Neural progenitor cell (in vitro differentiated cells): ENCODE measurements around the gene DGKE. TPM values are rescaled to one million over a fixed set of nuclear protein-coding genes. Genes with fewer than 3 reads are reported as not detected.
A peak's percentile ranks its signal among the peaks of the same experiment; 100 is the strongest.

Experiments used
- DNase-seq: peaks from one replicate; pipeline ENCODE4 v3.0.0-alpha.2; 2016; ENCODE audit warnings: low spot score
- H2AFZ ChIP-seq: fragments of 200-600 bp; sonication (generic); replicated peaks from 2 replicates; pipeline ENCODE4 v1.6.1; 2016; ENCODE audit warnings: antibody characterized with exemption
- H3F3A ChIP-seq: fragments of 200-600 bp; sonication (generic); 2 replicates; pipeline ENCODE4 v1.6.1; 2016; ENCODE audit warnings: antibody characterized with exemption, low read depth
- H3K27ac ChIP-seq: fragments of 200-600 bp; sonication (generic); 2 replicates; pipeline ENCODE4 v1.5.1; 2016; ENCODE audit warnings: mild to moderate bottlenecking
- H3K27me3 ChIP-seq: fragments of 200-600 bp; sonication (generic); 2 replicates; pipeline ENCODE4 v1.6.1; 2016; ENCODE audit warnings: mild to moderate bottlenecking, moderate library complexity
- H3K36me3 ChIP-seq: fragments of 200-600 bp; sonication (generic); 2 replicates; pipeline ENCODE4 v1.5.1; 2016
- H3K4me1 ChIP-seq: fragments of 200-600 bp; sonication (generic); 2 replicates; pipeline ENCODE4 v1.6.1; 2016; ENCODE audit warnings: mixed run types
- H3K4me2 ChIP-seq: fragments of 200-600 bp; sonication (generic); 2 replicates; pipeline ENCODE4 v1.6.1; 2016
- H3K4me3 ChIP-seq: fragments of 200-600 bp; sonication (generic); 2 replicates; pipeline ENCODE4 v1.5.1; 2016
- H3K79me2 ChIP-seq: fragments of 200-600 bp; sonication (generic); 2 replicates; pipeline ENCODE4 v1.6.1; 2016; ENCODE audit warnings: low read depth
- H3K9ac ChIP-seq: fragments of 200-600 bp; sonication (generic); 2 replicates; pipeline ENCODE4 v1.6.1; 2016
- H3K9me3 ChIP-seq: fragments of 200-600 bp; sonication (generic); 2 replicates; pipeline ENCODE4 v1.5.1; 2016; ENCODE audit warnings: low read depth
- H4K20me1 ChIP-seq: fragments of 200-600 bp; sonication (generic); 2 replicates; pipeline ENCODE4 v1.6.1; 2016; ENCODE audit warnings: low read depth
- H3K27ac Mint-ChIP-seq: 3 replicates; pipeline ENCODE4 v1.8.0; 2021; ENCODE audit warnings: mixed read lengths
- H3K27me3 Mint-ChIP-seq: 2 replicates; pipeline ENCODE4 v1.8.0; 2022; ENCODE audit warnings: low read depth, mild to moderate bottlenecking, inconsistent platforms, moderate library complexity, mixed read lengths; ENCODE audit not compliant: insufficient read depth
- H3K36me3 Mint-ChIP-seq: 3 replicates; pipeline ENCODE4 v1.8.0; 2021; ENCODE audit warnings: mixed read lengths
- H3K4me1 Mint-ChIP-seq: 3 replicates; pipeline ENCODE4 v1.8.0; 2021; ENCODE audit warnings: mixed read lengths
- H3K4me3 Mint-ChIP-seq: 3 replicates; pipeline ENCODE4 v1.8.0; 2021; ENCODE audit warnings: mild to moderate bottlenecking, moderate library complexity, mixed read lengths
- H3K9me3 Mint-ChIP-seq: 3 replicates; pipeline ENCODE4 v1.8.0; 2020; ENCODE audit warnings: mixed read lengths
- CTCF ChIP-seq: fragments of 200-600 bp; sonication (generic); IDR thresholded peaks from 2 replicates; pipeline ENCODE4 v1.5.1; 2017; ENCODE audit warnings: antibody characterized with exemption, mild to moderate bottlenecking
- EZH2 ChIP-seq: fragments of 200-600 bp; sonication (generic); IDR thresholded peaks from 2 replicates; pipeline ENCODE4 v1.6.1; 2017; ENCODE audit warnings: antibody characterized with exemption, mild to moderate bottlenecking, moderate library complexity
- EZH2phosphoT487 ChIP-seq: fragments of 200-600 bp; sonication (generic); IDR thresholded peaks from 2 replicates; pipeline ENCODE4 v1.6.1; 2017; ENCODE audit warnings: antibody characterized with exemption
- total RNA-seq: library from RNA; depleted of rRNA; stranded (reverse); fragments of >200 nt; gene quantifications from 2 replicates; pipeline ENCODE4 v1.2.3, GENCODE V29; 2015; ENCODE audit warnings: low replicate concordance

Gene DGKE
- total RNA-seq, 1 donor from 2014 or later: 7.5 TPM

- H3K4me3 ChIP-seq: peak overlapping the region; percentile 65
- peak overlapping the region; percentile 90 for H2AFZ ChIP-seq
- peaks cover 11% of the 10 kb centered on the region for H3K9me3 Mint-ChIP-seq
- DNase-seq: no peak
- peak overlapping the region; percentile 89 for H3K4me2 ChIP-seq
- no peak overlapping the region for H3K9ac ChIP-seq
- H3K4me1 Mint-ChIP-seq: peaks cover 14% of the 10 kb centered on the region
- no peak overlapping the region for H3K27ac Mint-ChIP-seq
- H4K20me1 ChIP-seq: no peaks in the 10 kb centered on the region
- H3K36me3 Mint-ChIP-seq: no peaks in the 10 kb centered on the region
- H3K36me3 ChIP-seq: no peaks in the 10 kb centered on the region
- peaks cover 8% of the 10 kb centered on the region for H3K4me1 ChIP-seq
- H3K4me3 Mint-ChIP-seq: peak overlapping the region; percentile 90
- peaks cover 40% of the 10 kb centered on the region for H3K27me3 ChIP-seq
- H3F3A ChIP-seq: no peaks in the 10 kb centered on the region
- H3K27me3 Mint-ChIP-seq: peaks cover 11% of the 10 kb centered on the region
- no peaks in the 10 kb centered on the region for H3K79me2 ChIP-seq
- H3K9me3 ChIP-seq: no peaks in the 10 kb centered on the region
- TF ChIP-seq EZH2phosphoT487 (no peak), EZH2 (no peak), CTCF (no peak)
- H3K27ac ChIP-seq: no peak overlapping the region
Observed at GRCh38 chr17:56913000-56913311, 79.0 kb downstream of the DGKE start.

DNA sequence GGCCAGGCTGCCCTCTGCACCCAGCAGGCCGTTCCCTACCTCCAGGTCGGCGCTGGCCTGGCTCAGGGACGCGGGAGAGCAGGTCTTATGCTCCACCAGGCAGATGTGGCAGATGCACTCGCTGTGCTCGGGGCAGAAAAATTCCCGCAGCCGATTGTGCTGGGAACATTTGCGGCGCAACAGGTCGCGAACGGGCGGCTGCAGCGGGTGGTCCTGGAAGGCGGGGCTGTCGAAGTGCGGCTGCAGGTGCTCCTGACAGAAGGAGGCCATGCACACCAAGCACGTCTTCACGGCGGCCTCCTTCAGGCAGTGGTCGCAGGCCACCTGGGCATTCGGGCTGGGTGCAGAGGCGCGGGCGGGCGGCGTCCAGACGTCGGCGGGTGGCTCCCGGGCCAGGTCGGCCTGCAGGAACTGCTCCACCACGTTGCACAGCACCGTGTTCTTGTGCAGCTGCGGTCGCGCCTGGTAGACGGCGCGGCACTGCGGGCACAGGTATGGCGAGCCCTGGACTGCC is 79.5 kb downstream of the DGKE start:
- Mint-ChIP-seq H3K9me3 (peaks cover 11% of the 10 kb centered on the region), H3K36me3 (no peaks in the 10 kb centered on the region), H3K27ac (no peak overlapping the region), H3K4me3 (peak overlapping the region; percentile 90), H3K27me3 (peaks cover 11% of the 10 kb centered on the region), H3K4me1 (peaks cover 14% of the 10 kb centered on the region)
- H3K79me2 ChIP-seq: no peaks in the 10 kb centered on the region
- H2AFZ ChIP-seq: peak overlapping the region; percentile 90
- H3K4me2 ChIP-seq: peak overlapping the region; percentile 89
- no peak overlapping the region for H3K27ac ChIP-seq
- H3K9me3 ChIP-seq: no peaks in the 10 kb centered on the region
- TF ChIP-seq EZH2 (no peak), CTCF (no peak)
- H3K27me3 ChIP-seq: peaks cover 40% of the 10 kb centered on the region
- H4K20me1 ChIP-seq: no peaks in the 10 kb centered on the region
- DNase-seq: peak; percentile 59
- peak overlapping the region; percentile 65 for H3K4me3 ChIP-seq
- no peak overlapping the region for H3K9ac ChIP-seq
- peaks cover 8% of the 10 kb centered on the region for H3K4me1 ChIP-seq
- no peaks in the 10 kb centered on the region for H3K36me3 ChIP-seq
- no peaks in the 10 kb centered on the region for H3F3A ChIP-seq

GRCh38 chr17:56913867-56914580 is 80.1 kb downstream of the DGKE start, which contains the start of gene TRIM25:
TRIM25 (minus strand) TSS chr17:56914049; CDS start chr17:56913988, 61 bp downstream.
- no peaks in the 10 kb centered on the region for H3K36me3 Mint-ChIP-seq
- peak within 1 kb of the TSS; percentile 89 for H3K4me2 ChIP-seq
- peak within 1 kb of the TSS; percentile 90 for H3K4me3 Mint-ChIP-seq
- H3K4me3 ChIP-seq: peak within 1 kb of the TSS; percentile 65
- peak; percentile 53 for TF ChIP-seq EZH2phosphoT487
- no peak for TF ChIP-seq EZH2
- H2AFZ ChIP-seq: peak within 1 kb of the TSS; percentile 90
- no peaks in the 10 kb centered on the region for H3K36me3 ChIP-seq
- no peaks in the 10 kb centered on the region for H4K20me1 ChIP-seq
- H3K9me3 ChIP-seq: no peaks in the 10 kb centered on the region
- H3F3A ChIP-seq: no peaks in the 10 kb centered on the region
- H3K27me3 ChIP-seq: peaks cover 40% of the 10 kb centered on the region
- H3K4me1 Mint-ChIP-seq: peaks cover 14% of the 10 kb centered on the region
- peak within 1 kb of the TSS; percentile 25 for H3K27ac Mint-ChIP-seq
- H3K27ac ChIP-seq: no peak within 1 kb of the TSS
- peaks cover 8% of the 10 kb centered on the region for H3K4me1 ChIP-seq
- no peaks in the 10 kb centered on the region for H3K79me2 ChIP-seq
- peak; percentile 88 for DNase-seq
- H3K27me3 Mint-ChIP-seq: peaks cover 11% of the 10 kb centered on the region
- H3K9ac ChIP-seq: no peak within 1 kb of the TSS
- H3K9me3 Mint-ChIP-seq: peaks cover 11% of the 10 kb centered on the region
